ENCODE measurements around the gene MAML1.
A peak's percentile ranks its signal among the peaks of the same experiment; 100 is the strongest.

MAML1 gene

DNA sequence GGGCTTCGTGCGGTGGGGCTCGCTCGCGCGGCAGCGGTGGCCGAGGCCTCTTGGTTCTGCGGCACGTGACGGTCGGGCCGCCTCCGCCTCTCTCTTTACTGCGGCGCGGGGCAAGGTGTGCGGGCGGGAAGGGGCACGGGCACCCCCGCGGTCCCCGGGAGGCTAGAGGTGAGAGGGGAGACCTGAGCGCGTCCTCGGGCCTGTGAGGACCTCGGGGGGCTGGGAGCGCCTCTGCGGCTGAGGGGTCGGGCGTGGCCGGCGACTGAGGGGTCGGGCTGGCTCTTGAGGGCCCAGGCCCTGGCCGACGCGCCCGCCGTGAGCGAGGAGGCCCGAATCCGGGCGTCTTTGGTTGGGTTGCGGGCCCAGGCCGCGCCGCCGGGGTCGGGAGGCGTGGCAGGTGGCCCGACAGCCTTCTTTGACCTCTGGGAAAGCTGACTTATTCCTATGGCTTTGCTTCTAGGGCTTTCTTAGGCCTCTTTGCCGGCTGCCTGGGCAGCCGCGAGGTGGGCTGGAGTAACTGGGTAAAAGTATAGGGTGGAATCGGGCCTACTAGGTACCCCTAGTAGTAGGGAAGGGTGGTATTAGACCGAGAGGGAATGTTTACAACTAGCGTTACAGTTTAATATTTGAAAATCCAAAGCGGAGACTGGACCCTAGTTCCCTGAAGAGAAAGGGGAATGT, 33.5 kb upstream of the MAML1 start, which contains the start of gene CANX:
Gene CANX, plus strand, starts transcription at position 33 of the 681 bp plus-strand sequence. CDS start 6,715 bp downstream, outside the sequence.
- Histone ChIP-seq H3K36me3 (ENCODE audit: insufficient read depth, low read length) (peaks cover 31% of the 10 kb centered on the region), H3K79me2 (ENCODE audit: insufficient read depth, low read length) (peaks cover 65% of the 10 kb centered on the region), H3K9ac (ENCODE audit: low read depth, low read length) (peak within 1 kb of the TSS; percentile 98), H3K4me3 (ENCODE audit: low read depth in 1 of 2, low read length in 2 of 2) (peak within 1 kb of the TSS; percentile 77 to 93), H2AFZ (ENCODE audit: low read depth, low read length) (peak within 1 kb of the TSS; percentile 81), H3K27ac (ENCODE audit: low read length) (peak within 1 kb of the TSS; percentile 93), H3K9me3 (ENCODE audit: insufficient read depth, low read length, severe bottlenecking) (no peaks in the 10 kb centered on the region), H4K20me1 (ENCODE audit: insufficient read depth, low read length) (peaks cover 34% of the 10 kb centered on the region), H3K4me2 (ENCODE audit: insufficient read depth, low read length) (peak within 1 kb of the TSS; percentile 74), H3K4me1 (ENCODE audit: insufficient read depth, low read length) (peaks cover 51% of the 10 kb centered on the region), H3K27me3 (ENCODE audit: insufficient read depth, low read length, poor library complexity) (no peaks in the 10 kb centered on the region)
- no peak for ATAC-seq (ENCODE audit: insufficient read depth, low read depth)
- TF ChIP-seq EZH2 (IDR thresholded peaks at IDR 0.05; ENCODE audit: borderline replicate concordance, low read depth, low read length, severe bottlenecking), result no peak
- TF ChIP-seq, protein P1, sequence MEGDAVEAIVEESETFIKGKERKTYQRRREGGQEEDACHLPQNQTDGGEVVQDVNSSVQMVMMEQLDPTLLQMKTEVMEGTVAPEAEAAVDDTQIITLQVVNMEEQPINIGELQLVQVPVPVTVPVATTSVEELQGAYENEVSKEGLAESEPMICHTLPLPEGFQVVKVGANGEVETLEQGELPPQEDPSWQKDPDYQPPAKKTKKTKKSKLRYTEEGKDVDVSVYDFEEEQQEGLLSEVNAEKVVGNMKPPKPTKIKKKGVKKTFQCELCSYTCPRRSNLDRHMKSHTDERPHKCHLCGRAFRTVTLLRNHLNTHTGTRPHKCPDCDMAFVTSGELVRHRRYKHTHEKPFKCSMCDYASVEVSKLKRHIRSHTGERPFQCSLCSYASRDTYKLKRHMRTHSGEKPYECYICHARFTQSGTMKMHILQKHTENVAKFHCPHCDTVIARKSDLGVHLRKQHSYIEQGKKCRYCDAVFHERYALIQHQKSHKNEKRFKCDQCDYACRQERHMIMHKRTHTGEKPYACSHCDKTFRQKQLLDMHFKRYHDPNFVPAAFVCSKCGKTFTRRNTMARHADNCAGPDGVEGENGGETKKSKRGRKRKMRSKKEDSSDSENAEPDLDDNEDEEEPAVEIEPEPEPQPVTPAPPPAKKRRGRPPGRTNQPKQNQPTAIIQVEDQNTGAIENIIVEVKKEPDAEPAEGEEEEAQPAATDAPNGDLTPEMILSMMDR (IDR thresholded peaks at IDR 0.05; ENCODE audit: borderline replicate concordance, extremely low read depth, low read length, poor library complexity, severe bottlenecking), result no peak
- DNase-seq, result no peak

DNA sequence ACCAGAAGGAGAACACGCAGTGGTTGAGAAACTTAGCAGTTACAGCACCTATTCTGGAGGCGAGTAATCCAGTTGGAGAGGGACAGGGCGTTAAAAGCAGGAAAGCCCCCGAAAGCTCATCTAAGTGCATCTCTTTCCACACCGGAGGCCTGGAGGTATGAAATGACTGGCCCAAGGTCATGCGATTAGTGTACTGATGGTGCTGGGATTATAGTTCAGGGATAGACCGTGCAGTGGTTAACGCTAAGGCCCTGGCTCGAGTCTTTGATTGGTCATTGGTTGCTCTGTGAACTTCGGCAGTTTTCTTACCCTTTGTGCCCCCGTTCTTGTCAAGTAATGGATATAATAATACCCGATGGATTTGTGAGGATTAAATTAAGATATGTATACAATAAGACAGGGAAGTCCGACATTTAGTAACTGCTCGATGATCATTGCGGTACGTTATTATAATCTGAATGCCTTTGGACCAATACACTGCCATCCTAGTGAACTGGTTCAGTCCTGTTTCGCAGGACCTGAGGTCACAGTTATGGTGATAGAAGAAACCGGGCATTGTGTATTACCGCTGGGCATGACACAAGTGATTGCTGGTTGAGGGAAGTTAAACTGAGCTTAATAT, 32.9 kb upstream of the MAML1 start:
- no peak for ATAC-seq (ENCODE audit: insufficient read depth, low read depth)
- peak overlapping the region; percentile 98 for H3K9ac ChIP-seq (ENCODE audit: low read depth, low read length)
- peak overlapping the region; percentile 91 for H3K27ac ChIP-seq (ENCODE audit: low read length)
- peaks cover 35% of the 10 kb centered on the region for H3K36me3 ChIP-seq (ENCODE audit: insufficient read depth, low read length)
- peak overlapping the region; percentile 62; the same call in 1 of the 2 replicates for H2AFZ ChIP-seq (ENCODE audit: low read depth, low read length)
- H4K20me1 ChIP-seq (ENCODE audit: insufficient read depth, low read length), result peaks cover 36% of the 10 kb centered on the region
- H3K27me3 ChIP-seq (ENCODE audit: insufficient read depth, low read length, poor library complexity), result no peaks in the 10 kb centered on the region
- peaks cover 51% of the 10 kb centered on the region for H3K4me1 ChIP-seq (ENCODE audit: insufficient read depth, low read length)
- peak overlapping the region; percentile 77 to 93 for H3K4me3 ChIP-seq (ENCODE audit: low read depth in 1 of 2, low read length in 2 of 2)
- H3K79me2 ChIP-seq (ENCODE audit: insufficient read depth, low read length), result peaks cover 71% of the 10 kb centered on the region
- H3K9me3 ChIP-seq (ENCODE audit: insufficient read depth, low read length, severe bottlenecking), result no peaks in the 10 kb centered on the region
- DNase-seq, result peak; percentile 25
- TF ChIP-seq, protein P1 (IDR thresholded peaks at IDR 0.05; ENCODE audit: borderline replicate concordance, extremely low read depth, low read length, poor library complexity, severe bottlenecking), result no peak
- TF ChIP-seq EZH2 (IDR thresholded peaks at IDR 0.05; ENCODE audit: borderline replicate concordance, low read depth, low read length, severe bottlenecking), result no peak
- peak overlapping the region; percentile 65 for H3K4me2 ChIP-seq (ENCODE audit: insufficient read depth, low read length)

DNA sequence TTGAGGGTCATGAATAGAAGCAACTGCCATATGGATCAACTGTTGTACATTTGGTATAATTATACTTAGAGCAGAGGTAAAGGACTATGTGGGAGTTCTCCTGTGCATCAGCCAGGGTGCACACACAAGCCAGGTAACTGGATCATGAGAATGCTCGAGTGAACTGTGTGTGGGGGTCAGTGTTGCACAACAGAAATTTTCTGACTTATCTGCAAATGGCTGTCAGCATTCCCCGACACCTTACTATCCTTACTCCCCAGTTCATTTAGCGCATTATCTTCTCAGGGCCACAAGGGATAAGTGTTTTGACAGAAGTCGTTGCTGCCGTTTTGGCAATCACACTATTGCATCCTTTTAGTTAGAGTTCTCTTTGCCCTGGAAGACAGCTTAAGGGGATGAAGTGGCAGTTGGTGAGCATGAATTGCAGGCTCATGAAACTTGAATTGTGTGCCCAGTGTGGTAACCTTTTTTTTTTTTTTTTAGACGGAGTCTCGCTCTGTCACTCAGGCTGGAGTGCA, 32.2 kb upstream of the MAML1 start:
- Histone ChIP-seq H3K79me2 (ENCODE audit: insufficient read depth, low read length) (peaks cover 79% of the 10 kb centered on the region), H2AFZ (ENCODE audit: low read depth, low read length) (no peak overlapping the region), H3K4me2 (ENCODE audit: insufficient read depth, low read length) (peak overlapping the region; percentile 65), H3K27me3 (ENCODE audit: insufficient read depth, low read length, poor library complexity) (no peaks in the 10 kb centered on the region), H3K9me3 (ENCODE audit: insufficient read depth, low read length, severe bottlenecking) (no peaks in the 10 kb centered on the region), H4K20me1 (ENCODE audit: insufficient read depth, low read length) (peaks cover 37% of the 10 kb centered on the region), H3K36me3 (ENCODE audit: insufficient read depth, low read length) (peaks cover 42% of the 10 kb centered on the region), H3K27ac (ENCODE audit: low read length) (peak overlapping the region; percentile 55; the same call in 1 of the 2 replicates), H3K9ac (ENCODE audit: low read depth, low read length) (peak overlapping the region; percentile 98), H3K4me3 (ENCODE audit: low read depth in 1 of 2, low read length in 2 of 2) (peak overlapping the region; percentile 77 to 93; a peak in 3 of 4 replicates), H3K4me1 (ENCODE audit: insufficient read depth, low read length) (peaks cover 51% of the 10 kb centered on the region)
- DNase-seq, result no peak
- TF ChIP-seq, protein P1 (IDR thresholded peaks at IDR 0.05; ENCODE audit: borderline replicate concordance, extremely low read depth, low read length, poor library complexity, severe bottlenecking), result no peak
- TF ChIP-seq EZH2 (IDR thresholded peaks at IDR 0.05; ENCODE audit: borderline replicate concordance, low read depth, low read length, severe bottlenecking), result no peak
- ATAC-seq (ENCODE audit: insufficient read depth, low read depth), result no peak
